NCI-H748 treated with DMSO at 0.1 percent for 48 hours (cell line): ENCODE data around the gene MAP3K9.
A peak's percentile ranks its signal among the peaks of the same experiment; 100 is the strongest.

Experiments used
- DNase-seq: peaks from one replicate; lab custom pipeline; 2025; lab: John Stamatoyannopoulos, UW

MAP3K9 gene

GRCh38 chr14:70821584-70822529 lies 12.5 kb upstream of the MAP3K9 start:
- peak; percentile 9 for DNase-seq

- DNase-seq = no peak
These were observed 7.2 kb upstream of the MAP3K9 start for GRCh38 chr14:70816525-70816924.

DNA sequence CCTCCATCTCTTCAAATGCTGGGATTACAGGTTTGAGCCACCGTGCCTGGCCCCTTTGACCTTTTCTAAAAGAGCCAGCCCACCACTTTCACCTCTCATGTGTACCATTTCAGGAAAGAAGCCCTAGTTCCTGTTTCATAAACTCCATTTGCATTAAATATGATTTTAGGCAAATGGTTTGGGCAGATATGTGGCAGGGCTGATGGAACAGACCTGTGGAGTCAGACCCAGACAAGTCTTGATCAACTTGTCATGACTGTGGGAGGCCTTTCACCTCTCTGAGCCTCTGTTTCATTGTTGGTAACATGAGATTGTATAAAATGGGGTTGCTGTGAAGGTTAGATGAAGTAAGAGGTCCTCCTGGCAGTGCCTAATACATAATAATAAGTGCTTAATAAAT lies 5.2 kb upstream of the MAP3K9 start:
- DNase-seq = no peak

- DNase-seq = no peak
These were observed 3.0 kb upstream of the MAP3K9 start for GRCh38 chr14:70812124-70812818.

GRCh38 chr14:70811578-70811977 lies 2.3 kb upstream of the MAP3K9 start:
- DNase-seq = no peak

DNA sequence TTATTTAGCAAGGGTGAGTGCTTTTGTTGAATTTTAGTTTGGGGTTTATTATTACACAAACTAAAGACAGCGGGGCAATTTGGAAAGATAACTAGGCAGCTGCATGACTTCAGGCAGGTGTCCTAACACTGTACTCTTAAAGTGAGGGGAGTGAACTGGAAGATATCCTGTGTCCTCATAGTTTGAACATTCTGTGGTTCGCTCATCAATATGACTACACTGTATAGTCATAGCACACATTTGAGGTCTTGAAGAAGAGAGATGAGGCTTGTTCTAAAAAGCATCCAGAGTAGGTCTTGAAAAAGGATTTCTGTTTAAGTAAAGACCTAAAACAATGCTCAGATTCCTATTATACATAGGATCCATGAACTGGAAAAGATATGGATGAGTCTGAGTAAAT lies 1.7 kb upstream of the MAP3K9 start:
- no peak for DNase-seq

DNA sequence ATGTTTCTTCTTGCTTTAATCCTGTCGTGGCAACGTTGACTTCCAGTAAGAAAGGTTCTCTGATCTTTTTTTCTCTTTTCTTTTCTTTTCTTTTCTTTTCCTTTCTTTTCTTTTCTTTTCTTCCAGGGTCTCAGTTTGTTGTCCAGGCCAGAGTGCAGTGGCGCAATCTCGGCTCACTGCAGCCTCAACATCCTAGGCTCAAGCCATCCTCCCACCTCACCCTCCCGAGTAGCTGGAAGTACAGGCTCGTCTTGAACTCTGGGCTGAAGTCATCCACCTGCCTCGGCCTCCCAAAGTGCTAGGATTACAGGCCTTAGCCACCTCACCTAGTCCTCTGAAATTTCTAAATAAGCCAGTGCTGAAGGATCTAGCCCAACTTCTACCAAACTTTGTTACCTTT lies 1.3 kb upstream of the MAP3K9 start:
- no peak for DNase-seq

DNA sequence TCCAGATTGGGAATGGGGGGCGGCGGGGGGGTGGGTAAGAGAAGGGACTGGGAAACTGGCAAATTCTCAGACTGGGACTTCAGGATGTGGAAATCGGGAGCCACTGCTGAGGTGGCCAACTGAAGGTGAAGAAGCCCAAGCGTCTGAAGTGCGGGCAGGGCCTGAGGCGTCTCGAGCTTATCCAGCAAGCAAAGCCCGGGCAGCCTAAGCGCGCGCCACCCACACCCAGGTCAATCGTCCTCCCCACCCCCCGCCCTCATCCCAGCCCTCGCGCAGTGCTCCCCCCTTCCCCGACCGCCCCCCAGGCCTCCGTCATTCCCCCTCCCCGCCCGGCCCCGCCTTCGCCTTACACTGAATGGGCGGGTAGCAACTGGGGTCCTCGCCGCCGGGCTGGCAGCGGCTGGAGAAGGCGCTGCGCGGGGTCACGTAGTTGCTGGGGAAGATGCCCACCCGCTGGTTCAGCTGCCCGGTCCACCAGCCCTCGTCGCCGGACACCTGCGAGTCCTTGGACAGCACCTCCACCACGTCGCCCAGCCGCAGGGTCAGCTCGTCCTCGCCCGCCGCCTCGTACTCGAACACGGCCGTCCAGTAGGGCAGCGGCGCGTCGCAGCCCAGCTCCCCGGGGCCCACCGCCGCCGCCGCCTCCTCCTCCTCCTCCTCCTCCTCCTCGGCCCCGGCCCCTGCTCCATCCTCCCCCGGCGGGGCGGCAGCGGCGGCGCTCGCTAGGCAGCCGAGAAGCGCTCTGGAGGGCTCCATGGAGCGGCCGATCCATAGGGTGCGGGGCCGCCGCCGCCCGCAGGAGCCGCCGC lies 693 bp downstream of the MAP3K9 start:
- DNase-seq = peak; percentile 24

DNA sequence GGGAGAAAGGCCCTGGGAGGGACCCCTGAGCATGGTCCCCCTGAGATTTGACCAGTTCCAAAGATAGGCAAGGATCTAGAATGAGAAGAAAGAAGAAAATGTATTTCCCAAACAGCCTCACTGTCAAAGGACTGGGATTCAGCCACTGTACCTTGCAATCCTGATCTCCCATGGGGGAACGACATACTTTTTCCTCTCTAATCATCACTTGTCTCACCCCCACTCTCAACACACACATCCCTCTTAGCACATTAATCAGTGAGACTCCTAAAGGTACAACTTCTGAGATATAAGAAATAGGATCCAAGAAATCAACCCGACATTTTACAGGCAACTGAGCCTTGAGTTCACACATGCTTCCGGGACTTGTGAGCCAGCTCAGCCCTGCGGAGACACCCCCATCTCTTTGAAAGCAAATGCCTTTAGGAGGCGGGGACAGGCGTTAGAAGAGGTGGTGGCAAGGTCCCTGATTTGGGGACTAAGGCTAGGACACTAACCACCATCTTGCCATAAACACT lies 1.4 kb downstream of the MAP3K9 start:
- DNase-seq = no peak

DNA sequence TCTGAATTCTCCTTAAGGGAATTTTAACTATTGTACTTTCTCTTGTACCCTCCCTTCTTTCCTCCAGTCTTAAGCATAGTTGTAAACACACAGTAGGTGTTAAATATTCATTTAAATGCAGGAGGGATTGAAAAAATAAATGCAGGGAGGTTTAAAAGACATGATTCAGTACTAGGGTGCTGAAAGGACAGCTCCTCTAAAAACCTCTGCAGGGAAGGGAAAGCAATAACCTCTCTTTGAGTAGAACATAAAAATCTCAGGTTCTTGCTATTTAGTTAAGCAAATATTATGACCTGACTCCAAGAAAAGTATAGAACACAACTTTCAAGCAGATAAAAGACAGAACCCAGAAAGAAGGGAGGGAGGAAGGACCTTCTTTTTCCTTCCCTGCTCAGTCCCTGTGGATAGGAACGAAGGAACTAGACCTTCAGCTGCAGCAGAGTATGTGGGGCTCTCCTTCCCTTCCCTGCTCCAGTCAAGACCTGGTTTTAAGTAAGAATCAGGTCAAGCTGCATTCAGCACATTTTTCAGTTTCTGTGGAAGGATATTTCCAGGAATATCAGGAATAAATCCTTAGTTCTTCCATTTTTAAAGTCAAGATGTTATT lies 4.7 kb downstream of the MAP3K9 start:
- DNase-seq = no peak

GRCh38 chr14:70803321-70804310 lies 5.7 kb downstream of the MAP3K9 start:
- no peak for DNase-seq

GRCh38 chr14:70802379-70802778 lies 6.9 kb downstream of the MAP3K9 start:
- no peak for DNase-seq

DNA sequence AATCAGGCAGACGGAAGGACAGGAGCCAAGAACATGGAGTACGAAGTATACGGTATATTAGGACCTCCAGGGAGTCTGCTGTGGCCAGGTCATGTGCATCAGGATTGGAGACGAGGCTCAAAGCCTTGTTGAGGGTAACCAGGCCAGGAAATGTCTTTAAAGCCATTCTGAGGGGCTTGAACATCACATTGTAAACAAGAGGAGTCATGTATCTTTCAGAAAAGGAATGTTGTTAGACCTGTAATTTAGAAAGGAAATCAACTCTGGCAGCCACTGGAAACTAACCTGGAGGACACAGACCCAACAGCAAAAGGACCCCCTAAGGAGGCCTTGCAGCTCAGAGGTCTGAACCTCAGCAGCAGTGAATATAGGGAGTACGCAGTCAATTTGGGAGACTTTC lies 7.5 kb downstream of the MAP3K9 start:
- DNase-seq = no peak

DNA sequence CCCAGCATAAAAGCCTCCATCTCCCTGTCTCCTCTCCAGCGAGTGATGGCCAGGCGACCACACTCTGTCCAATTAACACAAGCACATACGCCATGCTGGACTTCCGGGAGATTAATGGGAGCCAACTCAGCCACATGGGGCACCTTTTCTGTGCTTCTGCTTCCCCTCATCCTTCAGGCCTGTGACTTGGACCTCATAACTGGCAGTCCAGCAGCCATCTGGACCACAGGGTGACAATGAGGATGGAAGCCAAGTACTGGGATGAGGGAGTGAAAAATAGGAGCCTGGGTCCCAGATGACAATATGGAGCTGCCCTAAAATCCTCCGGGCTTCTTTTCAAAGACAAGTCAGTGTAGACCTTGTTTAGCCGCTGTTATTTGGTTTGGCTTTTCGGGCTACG lies 12.8 kb downstream of the MAP3K9 start:
- DNase-seq = no peak

- DNase-seq = no peak
These were observed 15.0 kb downstream of the MAP3K9 start for GRCh38 chr14:70794294-70794693.

DNA sequence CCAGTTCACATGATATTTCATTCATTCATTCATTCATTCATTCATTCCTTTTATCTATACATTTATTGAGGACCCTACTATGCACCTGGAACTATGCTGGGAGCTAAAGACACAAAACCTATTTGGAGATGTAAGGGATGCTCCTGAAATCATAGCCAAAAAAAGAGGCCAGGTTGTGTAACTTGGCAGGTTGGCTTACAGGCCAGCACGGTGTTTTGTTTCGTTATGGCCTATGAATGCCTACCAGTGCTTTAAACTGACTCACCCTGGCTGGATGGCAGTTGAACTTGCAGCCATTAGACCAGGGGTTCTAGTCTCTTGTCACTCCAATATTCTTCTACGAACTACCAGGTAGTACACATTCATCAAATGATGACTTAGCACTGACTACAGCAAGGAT lies 15.7 kb downstream of the MAP3K9 start:
- no peak for DNase-seq

GRCh38 chr14:70792939-70793338 lies 16.4 kb downstream of the MAP3K9 start:
- DNase-seq = no peak

DNA sequence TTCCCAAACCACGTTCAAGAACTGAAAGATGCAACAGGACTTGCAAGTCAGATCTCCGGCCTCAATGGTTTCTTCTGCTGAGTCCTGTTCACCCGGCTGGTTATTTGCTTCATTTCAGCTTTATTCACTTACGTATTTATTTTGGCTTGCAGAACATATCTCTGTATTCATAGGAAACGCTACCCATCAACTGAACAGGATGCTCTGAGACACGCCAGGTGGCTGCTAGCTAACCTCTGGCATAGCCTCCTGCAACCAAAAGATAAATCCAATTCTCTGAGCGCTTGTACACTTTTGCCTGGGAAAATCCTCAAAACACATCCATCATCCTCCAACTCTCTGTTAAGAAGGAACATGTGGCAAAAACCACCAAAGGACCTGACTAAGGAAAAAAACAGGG lies 17.3 kb downstream of the MAP3K9 start:
- DNase-seq = no peak

DNA sequence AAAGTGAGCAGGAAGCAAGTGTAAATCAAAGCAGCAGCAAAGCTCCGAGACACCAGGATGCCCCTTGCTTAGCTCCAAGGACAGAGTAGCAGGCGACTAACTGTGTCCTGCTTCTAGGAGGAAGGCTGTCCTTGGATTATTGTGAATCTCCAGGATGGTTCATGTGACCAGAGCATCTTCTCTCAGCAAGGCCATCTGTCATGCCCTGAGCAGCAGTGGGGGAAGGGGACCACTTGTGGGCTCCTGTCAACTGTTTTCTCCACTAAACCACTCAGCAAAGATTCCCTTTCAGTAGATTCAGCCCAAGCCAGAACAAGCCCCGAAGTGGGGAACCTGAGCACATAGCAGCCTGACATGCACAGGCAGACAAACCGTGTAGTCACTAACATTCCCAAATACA lies 19.4 kb downstream of the MAP3K9 start:
- DNase-seq = no peak

- no peak for DNase-seq
These were observed 20.0 kb downstream of the MAP3K9 start for GRCh38 chr14:70789361-70789760.

GRCh38 chr14:70788898-70789297 lies 20.4 kb downstream of the MAP3K9 start:
- DNase-seq = no peak
